ENCODE results near the gene NUP210. TPM values are rescaled to one million over a fixed set of nuclear protein-coding genes. Genes with fewer than 3 reads are reported as not detected.

Gene NUP210
- total and polyA plus RNA-seq, 2 experiments from 2014 or later: 6.7 to 8.4 TPM

DNA sequence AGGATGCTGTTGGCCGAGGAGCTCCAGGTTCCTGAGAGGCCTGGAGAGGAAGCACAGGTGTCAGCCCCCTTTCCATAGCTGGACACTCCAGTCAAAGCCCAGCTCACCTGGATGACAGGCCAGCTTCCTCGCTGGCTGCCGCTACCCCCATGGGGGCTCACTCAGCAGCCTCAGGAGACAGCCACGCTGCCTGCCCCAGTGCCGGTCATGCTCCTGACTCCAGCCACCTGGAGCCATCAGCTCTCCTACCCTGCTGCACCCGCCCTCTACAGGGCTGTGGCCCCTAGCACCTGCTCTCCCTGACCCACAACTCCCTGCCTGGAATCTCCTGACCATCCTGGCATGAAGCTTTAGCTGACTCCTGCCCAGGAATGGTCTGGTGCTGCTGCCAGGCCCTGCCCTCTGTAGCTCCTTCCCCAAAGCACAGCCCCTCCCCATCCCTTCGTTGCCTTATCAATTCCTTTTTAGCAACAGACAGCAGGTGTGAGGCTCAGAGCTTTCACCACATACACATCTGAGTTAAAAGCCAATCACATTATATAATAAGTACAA, 94.2 kb downstream of the NUP210 start:
- H2AFZ ChIP-seq: no peak overlapping the region
- H3K79me2 ChIP-seq: no peaks in the 10 kb centered on the region
- H3K9me2 ChIP-seq (replicated peaks; ENCODE audit: insufficient read depth): no peaks in the 10 kb centered on the region
- H3K4me1 ChIP-seq (ENCODE audit: insufficient read depth): no peaks in the 10 kb centered on the region
- TF ChIP-seq CTCF (IDR thresholded peaks at IDR 0.05; ENCODE audit: poor library complexity): no peak
- no peak for TF ChIP-seq EZH2 (IDR thresholded peaks at IDR 0.05; ENCODE audit: borderline replicate concordance)
- no peak for TF ChIP-seq EZH2phosphoT487 (IDR thresholded peaks at IDR 0.05; ENCODE audit: low read depth, severe bottlenecking, unreplicated experiment)
- 77% methylated on average over 7 of the region's 7 CpGs for WGBS (ENCODE audit: low lambda C conversion rate, missing lambda C conversion rate)
- no peak overlapping the region for H3K27ac ChIP-seq
- no peaks in the 10 kb centered on the region for H3K36me3 ChIP-seq (replicated peaks; ENCODE audit: insufficient read depth, low read depth)
- H3K9me3 ChIP-seq (ENCODE audit: low read depth): no peaks in the 10 kb centered on the region
- no peak for DNase-seq (ENCODE audit: low spot score)
- H3K27me3 ChIP-seq: no peaks in the 10 kb centered on the region
- H3K4me2 ChIP-seq: no peak overlapping the region
- H3K4me3 ChIP-seq: no peak overlapping the region
- H4K20me1 ChIP-seq (ENCODE audit: insufficient read depth, poor library complexity, severe bottlenecking): no peaks in the 10 kb centered on the region

DNA sequence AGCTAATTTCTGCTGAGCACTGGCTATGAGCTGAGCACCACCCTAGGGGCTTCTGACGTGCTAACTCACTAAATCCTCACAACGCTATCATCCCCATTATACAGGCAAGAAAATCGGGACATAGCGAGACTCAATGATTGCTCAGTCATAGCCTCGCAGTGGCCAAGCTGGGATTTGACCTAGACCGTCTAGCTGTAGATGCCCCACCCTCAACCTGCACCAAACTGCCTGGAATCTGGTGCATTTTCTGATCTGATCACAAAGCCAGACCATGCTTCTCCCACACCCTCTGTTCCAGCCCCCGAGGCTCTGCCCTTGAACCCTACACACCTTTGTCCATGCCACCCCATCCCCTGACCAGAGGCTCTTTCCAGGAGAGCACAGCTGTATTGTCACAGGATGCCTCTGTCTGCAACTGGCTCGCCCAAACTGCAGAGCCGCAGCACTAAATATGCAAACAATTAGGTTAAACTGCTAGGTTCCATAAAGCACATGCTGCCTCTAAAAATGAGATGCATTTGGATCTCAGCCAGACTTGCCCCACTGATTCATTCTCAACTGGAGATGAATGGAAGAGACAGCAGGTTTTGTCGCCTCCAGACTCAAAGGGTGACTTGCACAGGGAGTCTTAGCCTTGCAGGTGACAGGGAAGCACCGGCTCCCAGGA, 95.2 kb downstream of the NUP210 start:
- Histone ChIP-seq H3K4me2 (no peak overlapping the region), H3K9me2 (replicated peaks; ENCODE audit: insufficient read depth) (no peaks in the 10 kb centered on the region), H2AFZ (no peak overlapping the region), H3K4me1 (ENCODE audit: insufficient read depth) (no peaks in the 10 kb centered on the region), H3K27ac (no peak overlapping the region), H4K20me1 (ENCODE audit: insufficient read depth, poor library complexity, severe bottlenecking) (no peaks in the 10 kb centered on the region), H3K79me2 (no peaks in the 10 kb centered on the region), H3K4me3 (no peak overlapping the region), H3K27me3 (no peaks in the 10 kb centered on the region), H3K9me3 (ENCODE audit: low read depth) (no peaks in the 10 kb centered on the region), H3K36me3 (replicated peaks; ENCODE audit: insufficient read depth, low read depth) (no peaks in the 10 kb centered on the region)
- no peak for DNase-seq (ENCODE audit: low spot score)
- no peak for TF ChIP-seq CTCF (IDR thresholded peaks at IDR 0.05; ENCODE audit: poor library complexity)
- TF ChIP-seq EZH2phosphoT487 (IDR thresholded peaks at IDR 0.05; ENCODE audit: low read depth, severe bottlenecking, unreplicated experiment): no peak
- no peak for TF ChIP-seq EZH2 (IDR thresholded peaks at IDR 0.05; ENCODE audit: borderline replicate concordance)
- 92% methylated on average over 11 of the region's 11 CpGs for WGBS (ENCODE audit: low lambda C conversion rate, missing lambda C conversion rate)

GRCh38 chr3:13323822-13324221, 96.3 kb downstream of the NUP210 start:
- H3K79me2 ChIP-seq: no peaks in the 10 kb centered on the region
- DNase-seq (ENCODE audit: low spot score): no peak
- no peaks in the 10 kb centered on the region for H3K4me1 ChIP-seq (ENCODE audit: insufficient read depth)
- no peak overlapping the region for H2AFZ ChIP-seq
- H3K27me3 ChIP-seq: no peaks in the 10 kb centered on the region
- no peaks in the 10 kb centered on the region for H3K36me3 ChIP-seq (replicated peaks; ENCODE audit: insufficient read depth, low read depth)
- no peaks in the 10 kb centered on the region for H3K9me2 ChIP-seq (replicated peaks; ENCODE audit: insufficient read depth)
- no peak overlapping the region for H3K4me3 ChIP-seq
- no peak overlapping the region for H3K27ac ChIP-seq
- H3K4me2 ChIP-seq: no peak overlapping the region
- 88% methylated on average over 5 of the region's 5 CpGs for WGBS (ENCODE audit: low lambda C conversion rate, missing lambda C conversion rate)
- TF ChIP-seq CTCF (IDR thresholded peaks at IDR 0.05; ENCODE audit: poor library complexity): no peak
- no peaks in the 10 kb centered on the region for H3K9me3 ChIP-seq (ENCODE audit: low read depth)
- no peaks in the 10 kb centered on the region for H4K20me1 ChIP-seq (ENCODE audit: insufficient read depth, poor library complexity, severe bottlenecking)
